Rectal smooth muscle tissue (tissue), 1 donor: ENCODE results near the gene PSD4.

Experiments
- H3K27ac ChIP-seq: one replicate; pipeline ENCODE4 v1.7.0; 2013; ENCODE audit warnings: low read depth, low read length, inconsistent platforms
- H3K27me3 ChIP-seq: one replicate; pipeline ENCODE4 v1.7.0; 2013; ENCODE audit warnings: low read length; ENCODE audit not compliant: control insufficient read depth, insufficient read depth
- H3K36me3 ChIP-seq: one replicate; pipeline ENCODE4 v1.7.0; 2013; ENCODE audit warnings: low read length; ENCODE audit not compliant: control insufficient read depth, insufficient read depth
- H3K4me1 ChIP-seq: one replicate; pipeline ENCODE4 v1.7.0; 2013; ENCODE audit warnings: low read length; ENCODE audit not compliant: control insufficient read depth, insufficient read depth
- H3K4me3 ChIP-seq: one replicate; pipeline ENCODE4 v1.7.0; 2013; ENCODE audit warnings: low read length
- H3K9ac ChIP-seq: one replicate; pipeline ENCODE4 v1.7.0; 2013; ENCODE audit warnings: low read length

PSD4 gene

GRCh38 chr2:113202305-113203216 lies 28.8 kb downstream of the PSD4 start:
- Histone ChIP-seq H3K27me3 (no peaks in the 10 kb centered on the region), H3K4me1 (no peaks in the 10 kb centered on the region), H3K4me3 (no peak overlapping the region), H3K36me3 (peaks cover 7% of the 10 kb centered on the region), H3K27ac (no peak overlapping the region), H3K9ac (no peak overlapping the region)

GRCh38 chr2:113203217-113203530 lies 29.4 kb downstream of the PSD4 start:
- H3K4me3 ChIP-seq: no peak overlapping the region
- H3K4me1 ChIP-seq: no peaks in the 10 kb centered on the region
- peaks cover 7% of the 10 kb centered on the region for H3K36me3 ChIP-seq
- no peaks in the 10 kb centered on the region for H3K27me3 ChIP-seq
- no peak overlapping the region for H3K27ac ChIP-seq
- H3K9ac ChIP-seq: no peak overlapping the region

- no peak overlapping the region for H3K27ac ChIP-seq
- no peak overlapping the region for H3K9ac ChIP-seq
- no peaks in the 10 kb centered on the region for H3K27me3 ChIP-seq
- no peaks in the 10 kb centered on the region for H3K4me1 ChIP-seq
- H3K36me3 ChIP-seq: peaks cover 7% of the 10 kb centered on the region
- H3K4me3 ChIP-seq: no peak overlapping the region
Observed at GRCh38 chr2:113203901-113204519, 30.2 kb downstream of the PSD4 start.

GRCh38 chr2:113206251-113206650 lies 32.5 kb downstream of the PSD4 start:
- Histone ChIP-seq H3K9ac (no peak overlapping the region), H3K27me3 (no peaks in the 10 kb centered on the region), H3K36me3 (no peaks in the 10 kb centered on the region), H3K4me3 (no peak overlapping the region), H3K27ac (no peak overlapping the region), H3K4me1 (peaks cover 2% of the 10 kb centered on the region)

- Histone ChIP-seq H3K4me1 (peaks cover 2% of the 10 kb centered on the region), H3K4me3 (no peak overlapping the region), H3K27me3 (no peaks in the 10 kb centered on the region), H3K27ac (no peak overlapping the region), H3K36me3 (no peaks in the 10 kb centered on the region), H3K9ac (no peak overlapping the region)
Observed at GRCh38 chr2:113207021-113207420, 33.2 kb downstream of the PSD4 start.

- H3K9ac ChIP-seq: no peak overlapping the region
- H3K36me3 ChIP-seq: no peaks in the 10 kb centered on the region
- peaks cover 2% of the 10 kb centered on the region for H3K4me1 ChIP-seq
- H3K27me3 ChIP-seq: no peaks in the 10 kb centered on the region
- H3K4me3 ChIP-seq: no peak overlapping the region
- H3K27ac ChIP-seq: no peak overlapping the region
Observed at GRCh38 chr2:113208396-113208795, 34.6 kb downstream of the PSD4 start.

GRCh38 chr2:113209011-113209645 lies 35.4 kb downstream of the PSD4 start:
- Histone ChIP-seq H3K27me3 (no peaks in the 10 kb centered on the region), H3K4me1 (peaks cover 2% of the 10 kb centered on the region), H3K9ac (no peak overlapping the region), H3K4me3 (no peak overlapping the region), H3K36me3 (no peaks in the 10 kb centered on the region), H3K27ac (no peak overlapping the region)

- Histone ChIP-seq H3K36me3 (no peaks in the 10 kb centered on the region), H3K4me1 (peaks cover 2% of the 10 kb centered on the region), H3K27ac (no peak overlapping the region), H3K9ac (no peak overlapping the region), H3K4me3 (no peak overlapping the region), H3K27me3 (no peaks in the 10 kb centered on the region)
Observed at GRCh38 chr2:113209646-113210171, 35.9 kb downstream of the PSD4 start.

GRCh38 chr2:113211226-113212105 lies 37.7 kb downstream of the PSD4 start:
- H3K4me3 ChIP-seq: no peak overlapping the region
- peaks cover 2% of the 10 kb centered on the region for H3K4me1 ChIP-seq
- H3K36me3 ChIP-seq: no peaks in the 10 kb centered on the region
- no peak overlapping the region for H3K27ac ChIP-seq
- H3K27me3 ChIP-seq: no peaks in the 10 kb centered on the region
- no peak overlapping the region for H3K9ac ChIP-seq

GRCh38 chr2:113212245-113213060 lies 38.7 kb downstream of the PSD4 start:
- Histone ChIP-seq H3K4me3 (no peak overlapping the region), H3K9ac (no peak overlapping the region), H3K27ac (peak overlapping the region; percentile 13), H3K36me3 (no peaks in the 10 kb centered on the region), H3K4me1 (peaks cover 2% of the 10 kb centered on the region), H3K27me3 (no peaks in the 10 kb centered on the region)

- Histone ChIP-seq H3K36me3 (no peaks in the 10 kb centered on the region), H3K4me1 (peaks cover 2% of the 10 kb centered on the region), H3K4me3 (no peak overlapping the region), H3K27ac (no peak overlapping the region), H3K27me3 (no peaks in the 10 kb centered on the region), H3K9ac (no peak overlapping the region)
Observed at GRCh38 chr2:113213061-113213930, 39.5 kb downstream of the PSD4 start.
